Nephron (organoid): ENCODE results near the gene AGAP1.

Experiments
- H3K27ac Mint-ChIP-seq, 3 experiments: 2 replicates each; pipeline ENCODE4 v1.8.0; 2020; ENCODE audit warnings: mixed read lengths in 3 of 3, mild to moderate bottlenecking in 2 of 3, moderate library complexity in 1 of 3
- H3K27me3 Mint-ChIP-seq: 2 replicates; pipeline ENCODE4 v1.8.0; 2021; ENCODE audit warnings: low read depth, mild to moderate bottlenecking, moderate library complexity, mixed read lengths
- H3K36me3 Mint-ChIP-seq: 2 replicates; pipeline ENCODE4 v1.8.0; 2020; ENCODE audit warnings: low read depth, mixed read lengths
- H3K4me1 Mint-ChIP-seq: 2 replicates; pipeline ENCODE4 v1.8.0; 2020; ENCODE audit warnings: mixed read lengths
- H3K4me3 Mint-ChIP-seq, 3 experiments: 2 replicates each; pipeline ENCODE4 v1.8.0; 2020; ENCODE audit warnings: mild to moderate bottlenecking in 3 of 3, mixed read lengths in 3 of 3, moderate library complexity in 2 of 3
- H3K9me3 Mint-ChIP-seq: 2 replicates; pipeline ENCODE4 v1.8.0; 2020; ENCODE audit warnings: mixed read lengths
- CTCF ChIP-seq, 3 experiments: fragments of 200-600 bp; sonication (generic); IDR thresholded peaks; one replicate each; pipeline ENCODE4 v1.5.0; 2021; ENCODE audit warnings: antibody characterized with exemption in 3 of 3; ENCODE audit not compliant: unreplicated experiment in 3 of 3

AGAP1 gene

GRCh38 chr2:236109473-236109872 is 615.6 kb downstream of the AGAP1 start:
- Mint-ChIP-seq H3K4me3 (no peak overlapping the region), H3K27me3 (peaks cover 12% of the 10 kb centered on the region), H3K9me3 (no peaks in the 10 kb centered on the region), H3K36me3 (no peaks in the 10 kb centered on the region), H3K4me1 (peaks cover 35% of the 10 kb centered on the region), H3K27ac (no peak overlapping the region)
- TF ChIP-seq CTCF (IDR thresholded peaks at IDR 0.05; ENCODE audit: unreplicated experiment in 3 of 3): no peak

GRCh38 chr2:236112466-236112865 is 618.6 kb downstream of the AGAP1 start:
- peaks cover 30% of the 10 kb centered on the region for H3K4me1 Mint-ChIP-seq
- no peaks in the 10 kb centered on the region for H3K36me3 Mint-ChIP-seq
- H3K9me3 Mint-ChIP-seq: no peaks in the 10 kb centered on the region
- TF ChIP-seq CTCF (IDR thresholded peaks at IDR 0.05; ENCODE audit: unreplicated experiment in 3 of 3): no peak
- no peak overlapping the region for H3K27ac Mint-ChIP-seq
- no peak overlapping the region for H3K4me3 Mint-ChIP-seq
- H3K27me3 Mint-ChIP-seq: peaks cover 15% of the 10 kb centered on the region

- Mint-ChIP-seq H3K36me3 (no peaks in the 10 kb centered on the region), H3K27me3 (peaks cover 15% of the 10 kb centered on the region), H3K4me3 (no peak overlapping the region), H3K27ac (no peak overlapping the region), H3K9me3 (no peaks in the 10 kb centered on the region), H3K4me1 (peaks cover 27% of the 10 kb centered on the region)
- no peak for TF ChIP-seq CTCF (IDR thresholded peaks at IDR 0.05; ENCODE audit: unreplicated experiment in 3 of 3)
These were observed 619.6 kb downstream of the AGAP1 start for GRCh38 chr2:236113425-236113824.

- Mint-ChIP-seq H3K36me3 (no peaks in the 10 kb centered on the region), H3K27me3 (peaks cover 15% of the 10 kb centered on the region), H3K4me1 (peaks cover 25% of the 10 kb centered on the region)
These were observed 620.1 kb downstream of the AGAP1 start for GRCh38 chr2:236113948-236114347.

GRCh38 chr2:236114959-236115358 is 621.1 kb downstream of the AGAP1 start:
- Mint-ChIP-seq H3K9me3 (no peaks in the 10 kb centered on the region), H3K4me1 (peaks cover 28% of the 10 kb centered on the region), H3K27me3 (peaks cover 15% of the 10 kb centered on the region), H3K4me3 (no peak overlapping the region), H3K27ac (no peak overlapping the region), H3K36me3 (no peaks in the 10 kb centered on the region)
- no peak for TF ChIP-seq CTCF (IDR thresholded peaks at IDR 0.05; ENCODE audit: unreplicated experiment in 3 of 3)

More at GRCh38 chr2:236113948-236114347, 620.1 kb downstream of the AGAP1 start:
- Mint-ChIP-seq H3K27ac (no peak overlapping the region), H3K4me3 (no peak overlapping the region), H3K9me3 (no peaks in the 10 kb centered on the region)
- no peak for TF ChIP-seq CTCF (IDR thresholded peaks at IDR 0.05; ENCODE audit: unreplicated experiment in 3 of 3)

- Mint-ChIP-seq H3K36me3 (peaks cover 7% of the 10 kb centered on the region), H3K4me1 (peaks cover 30% of the 10 kb centered on the region), H3K27me3 (peaks cover 8% of the 10 kb centered on the region), H3K4me3 (no peak overlapping the region), H3K9me3 (no peaks in the 10 kb centered on the region), H3K27ac (no peak overlapping the region)
- TF ChIP-seq CTCF (IDR thresholded peaks at IDR 0.05; ENCODE audit: unreplicated experiment in 3 of 3): no peak
These were observed 623.6 kb downstream of the AGAP1 start for GRCh38 chr2:236117401-236117800.
